Measurements from ENCODE around the gene TTC39C.

Gene TTC39C

GRCh38 chr18:24014062-24014985 lies at the start of gene TTC39C:
TTC39C (plus strand) TSS chr18:24014754; CDS start chr18:24014872, 118 bp downstream.
- intact Hi-C loops (cut with micrococcal nuclease), result no loop called here
- Mint-ChIP-seq H3K9me3 (no peaks in the 10 kb centered on the region), H3K36me3 (ENCODE audit: low read depth) (peaks cover 6% of the 10 kb centered on the region), H3K27me3 (peaks cover 7% of the 10 kb centered on the region), H3K4me1 (ENCODE audit: low read depth) (peaks cover 70% of the 10 kb centered on the region), H3K27ac (peak within 1 kb of the TSS; percentile 93), H3K4me3 (peak within 1 kb of the TSS; percentile 90)

GRCh38 chr18:23966909-23967308 lies 47.6 kb upstream of the TTC39C start:
- H3K27me3 Mint-ChIP-seq, result no peaks in the 10 kb centered on the region
- no peak overlapping the region for H3K4me3 Mint-ChIP-seq
- H3K4me1 Mint-ChIP-seq (ENCODE audit: low read depth), result peaks cover 33% of the 10 kb centered on the region
- H3K36me3 Mint-ChIP-seq (ENCODE audit: low read depth), result no peaks in the 10 kb centered on the region
- intact Hi-C loops (cut with micrococcal nuclease), result no loop called here
- H3K9me3 Mint-ChIP-seq, result no peaks in the 10 kb centered on the region
- H3K27ac Mint-ChIP-seq, result no peak overlapping the region

- peaks cover 33% of the 10 kb centered on the region for H3K4me1 Mint-ChIP-seq (ENCODE audit: low read depth)
These were observed 47.0 kb upstream of the TTC39C start for GRCh38 chr18:23967321-23968089.

GRCh38 chr18:23968638-23969604 lies 45.6 kb upstream of the TTC39C start:
- no peaks in the 10 kb centered on the region for H3K36me3 Mint-ChIP-seq (ENCODE audit: low read depth)
- no peak overlapping the region for H3K4me3 Mint-ChIP-seq
- H3K27ac Mint-ChIP-seq, result no peak overlapping the region
- intact Hi-C loops (cut with micrococcal nuclease), result no loop called here
- no peaks in the 10 kb centered on the region for H3K27me3 Mint-ChIP-seq
- H3K9me3 Mint-ChIP-seq, result no peaks in the 10 kb centered on the region
- H3K4me1 Mint-ChIP-seq (ENCODE audit: low read depth), result peaks cover 33% of the 10 kb centered on the region

More at GRCh38 chr18:23967321-23968089, 47.0 kb upstream of the TTC39C start:
- Mint-ChIP-seq H3K27me3 (no peaks in the 10 kb centered on the region), H3K9me3 (no peaks in the 10 kb centered on the region), H3K27ac (no peak overlapping the region), H3K36me3 (ENCODE audit: low read depth) (no peaks in the 10 kb centered on the region), H3K4me3 (no peak overlapping the region)
- intact Hi-C loops (cut with micrococcal nuclease), result no loop called here

GRCh38 chr18:23969664-23970063 lies 44.9 kb upstream of the TTC39C start:
- H3K4me3 Mint-ChIP-seq, result no peak overlapping the region

GRCh38 chr18:23970161-23971096 lies 44.1 kb upstream of the TTC39C start:
- Mint-ChIP-seq H3K36me3 (ENCODE audit: low read depth) (no peaks in the 10 kb centered on the region), H3K27ac (peak overlapping the region; percentile 25), H3K9me3 (no peaks in the 10 kb centered on the region), H3K27me3 (peaks cover 3% of the 10 kb centered on the region), H3K4me3 (no peak overlapping the region), H3K4me1 (ENCODE audit: low read depth) (peaks cover 30% of the 10 kb centered on the region)
- intact Hi-C loops (cut with micrococcal nuclease), result no loop called here

More at GRCh38 chr18:23969664-23970063, 44.9 kb upstream of the TTC39C start:
- Mint-ChIP-seq H3K27ac (no peak overlapping the region), H3K36me3 (ENCODE audit: low read depth) (no peaks in the 10 kb centered on the region), H3K9me3 (no peaks in the 10 kb centered on the region), H3K27me3 (peaks cover 2% of the 10 kb centered on the region), H3K4me1 (ENCODE audit: low read depth) (peaks cover 33% of the 10 kb centered on the region)
- intact Hi-C loops (cut with micrococcal nuclease), result no loop called here

- peaks cover 27% of the 10 kb centered on the region for H3K4me1 Mint-ChIP-seq (ENCODE audit: low read depth)
- intact Hi-C loops (cut with micrococcal nuclease), result no loop called here
- H3K27me3 Mint-ChIP-seq, result peaks cover 3% of the 10 kb centered on the region
- H3K9me3 Mint-ChIP-seq, result no peaks in the 10 kb centered on the region
- no peak overlapping the region for H3K4me3 Mint-ChIP-seq
- no peaks in the 10 kb centered on the region for H3K36me3 Mint-ChIP-seq (ENCODE audit: low read depth)
- H3K27ac Mint-ChIP-seq, result no peak overlapping the region
These were observed 43.5 kb upstream of the TTC39C start for GRCh38 chr18:23971097-23971440.

- intact Hi-C loops (cut with micrococcal nuclease), result no loop called here
- peaks cover 25% of the 10 kb centered on the region for H3K4me1 Mint-ChIP-seq (ENCODE audit: low read depth)
- no peaks in the 10 kb centered on the region for H3K36me3 Mint-ChIP-seq (ENCODE audit: low read depth)
- H3K4me3 Mint-ChIP-seq, result no peak overlapping the region
- no peak overlapping the region for H3K27ac Mint-ChIP-seq
- H3K27me3 Mint-ChIP-seq, result peaks cover 3% of the 10 kb centered on the region
- H3K9me3 Mint-ChIP-seq, result no peaks in the 10 kb centered on the region
These were observed 42.8 kb upstream of the TTC39C start for GRCh38 chr18:23971666-23972230.

GRCh38 chr18:23972453-23972852 lies 42.1 kb upstream of the TTC39C start:
- Mint-ChIP-seq H3K9me3 (no peaks in the 10 kb centered on the region), H3K27ac (no peak overlapping the region), H3K4me1 (ENCODE audit: low read depth) (peaks cover 18% of the 10 kb centered on the region), H3K4me3 (no peak overlapping the region), H3K27me3 (peaks cover 3% of the 10 kb centered on the region), H3K36me3 (ENCODE audit: low read depth) (no peaks in the 10 kb centered on the region)
- intact Hi-C loops (cut with micrococcal nuclease), result no loop called here

- Mint-ChIP-seq H3K27me3 (peaks cover 5% of the 10 kb centered on the region), H3K36me3 (ENCODE audit: low read depth) (no peaks in the 10 kb centered on the region), H3K4me3 (no peak overlapping the region), H3K27ac (no peak overlapping the region), H3K4me1 (ENCODE audit: low read depth) (peaks cover 9% of the 10 kb centered on the region), H3K9me3 (no peaks in the 10 kb centered on the region)
- intact Hi-C loops (cut with micrococcal nuclease), result no loop called here
These were observed 37.5 kb upstream of the TTC39C start for GRCh38 chr18:23977103-23977502.

GRCh38 chr18:23977719-23978483 lies 36.7 kb upstream of the TTC39C start:
- Mint-ChIP-seq H3K4me1 (ENCODE audit: low read depth) (peaks cover 9% of the 10 kb centered on the region), H3K4me3 (no peak overlapping the region), H3K27ac (no peak overlapping the region), H3K27me3 (peaks cover 5% of the 10 kb centered on the region), H3K36me3 (ENCODE audit: low read depth) (no peaks in the 10 kb centered on the region), H3K9me3 (no peaks in the 10 kb centered on the region)
- intact Hi-C loops (cut with micrococcal nuclease), result no loop called here
